ENCODE results near the gene MTFMT.
A peak's percentile ranks its signal among the peaks of the same experiment; 100 is the strongest.
"Not testable (repeated sequence)": the region's sequence is repeated elsewhere in the genome, so short reads cannot be mapped to it uniquely, and the experiment has no call there.

Gene MTFMT

GRCh38 chr15:65040461-65040860 is 11.0 kb upstream of the MTFMT start:
- DNase-seq, result no peak

GRCh38 chr15:65038836-65039235 is 9.4 kb upstream of the MTFMT start:
- DNase-seq, result no peak

GRCh38 chr15:65038428-65038827 is 9.0 kb upstream of the MTFMT start:
- DNase-seq, result no peak

- DNase-seq, result no peak
Observed at GRCh38 chr15:65037309-65037708, 7.9 kb upstream of the MTFMT start.

- no peak for DNase-seq
Observed at GRCh38 chr15:65034719-65035118, 5.3 kb upstream of the MTFMT start.

- no peak for DNase-seq
Observed at GRCh38 chr15:65033659-65034269, 4.3 kb upstream of the MTFMT start.

- DNase-seq, result peak; percentile 55
Observed at GRCh38 chr15:65032801-65033537, 3.5 kb upstream of the MTFMT start.

GRCh38 chr15:65029736-65030208 is 333 bp upstream of the MTFMT start:
- DNase-seq, result no peak

- no peak for DNase-seq
Observed at GRCh38 chr15:65028338-65028737, 1.1 kb downstream of the MTFMT start.

GRCh38 chr15:65027593-65027992 is 1.8 kb downstream of the MTFMT start:
- DNase-seq, result no peak

GRCh38 chr15:65026756-65027155 is 2.7 kb downstream of the MTFMT start:
- no peak for DNase-seq

GRCh38 chr15:65021488-65021887 is 8.0 kb downstream of the MTFMT start:
- DNase-seq, result no peak

GRCh38 chr15:65020419-65020818 is 9.0 kb downstream of the MTFMT start:
- DNase-seq, result no peak

GRCh38 chr15:65011198-65011597 is 18.2 kb downstream of the MTFMT start:
- DNase-seq, result not testable (repeated sequence)

- no peak for DNase-seq
Observed at GRCh38 chr15:65008983-65009382, 20.5 kb downstream of the MTFMT start.

GRCh38 chr15:65006876-65007275 is 22.6 kb downstream of the MTFMT start:
- no peak for DNase-seq

GRCh38 chr15:65004993-65005392 is 24.4 kb downstream of the MTFMT start:
- no peak for DNase-seq

- no peak for DNase-seq
Observed at GRCh38 chr15:64997745-64998375, 31.6 kb downstream of the MTFMT start.

GRCh38 chr15:64997066-64997465 is 32.4 kb downstream of the MTFMT start:
- no peak for DNase-seq

GRCh38 chr15:64993290-64993689 is 36.1 kb downstream of the MTFMT start:
- no peak for DNase-seq

GRCh38 chr15:64991536-64992135 is 37.8 kb downstream of the MTFMT start:
- no peak for DNase-seq

- DNase-seq, result no peak
Observed at GRCh38 chr15:64990168-64990470, 39.3 kb downstream of the MTFMT start.

- peak; percentile 90 for DNase-seq
Observed at GRCh38 chr15:64989416-64990167, 39.8 kb downstream of the MTFMT start, which contains the start of gene SPG21. Gene SPG21 (minus strand): TSS chr15:64989914. CDS start chr15:64983569, 6,345 bp downstream.
